Left ventricle myocardium inferior (tissue), 1 donor: ENCODE data around the gene UTP14A. TPM values are rescaled to one million over a fixed set of nuclear protein-coding genes. Genes with fewer than 3 reads are reported as not detected.

ENCODE experiments used
- DNase-seq: peaks from one replicate; pipeline ENCODE4 v3.0.0-alpha.2; 2020
- H3K27ac ChIP-seq: fragments of 200-600 bp; replicated peaks from 2 replicates; pipeline ENCODE4 v1.8.0; 2021
- H3K27me3 ChIP-seq: fragments of 200-600 bp; 2 replicates; pipeline ENCODE4 v1.8.0; 2021; ENCODE audit warnings: low read depth
- H3K36me3 ChIP-seq: fragments of 200-600 bp; 2 replicates; pipeline ENCODE4 v1.8.0; 2021
- H3K4me1 ChIP-seq: fragments of 200-600 bp; 2 replicates; pipeline ENCODE4 v1.8.0; 2021
- H3K4me3 ChIP-seq: fragments of 200-600 bp; 2 replicates; pipeline ENCODE4 v1.8.0; 2021; ENCODE audit warnings: mild to moderate bottlenecking, moderate library complexity
- H3K9me3 ChIP-seq: fragments of 200-600 bp; replicated peaks from 2 replicates; pipeline ENCODE4 v1.8.0; 2021
- intact Hi-C: fragments of 100-400 bp; cut with micrococcal nuclease; formaldehyde crosslinking; loops from one replicate; pipeline ENCODE4 v1.11.0; 2022
- total RNA-seq: library from RNA; stranded (reverse); fragmentation: NEBNext Ultra II Directional; extraction: Animal tissue kit (Norgen Biotek cat#: 25700); gene quantifications from one replicate; pipeline ENCODE4 v1.2.1, GENCODE V29; 2021
- TF ChIP-seq, protein P1 (sequence below): fragments of 200-600 bp; IDR thresholded peaks from 2 replicates; pipeline ENCODE4 v1.8.0; 2021; ENCODE audit warnings: antibody characterized with exemption, mild to moderate bottlenecking, borderline replicate concordance
- donor health status: DM: no; HTN: yes; CAD: no; lungs with severe emphysema.

UTP14A gene
- total RNA-seq, 1 donor from 2014 or later: 7.5 TPM

GRCh38 chrX:129931411-129932015, 25.5 kb downstream of the UTP14A start:
- Histone ChIP-seq H3K27ac (peak overlapping the region; percentile 96), H3K27me3 (no peaks in the 10 kb centered on the region), H3K4me3 (peak overlapping the region; percentile 71), H3K4me1 (no peaks in the 10 kb centered on the region), H3K9me3 (no peaks in the 10 kb centered on the region), H3K36me3 (peaks cover 11% of the 10 kb centered on the region)
- TF ChIP-seq, protein P1, sequence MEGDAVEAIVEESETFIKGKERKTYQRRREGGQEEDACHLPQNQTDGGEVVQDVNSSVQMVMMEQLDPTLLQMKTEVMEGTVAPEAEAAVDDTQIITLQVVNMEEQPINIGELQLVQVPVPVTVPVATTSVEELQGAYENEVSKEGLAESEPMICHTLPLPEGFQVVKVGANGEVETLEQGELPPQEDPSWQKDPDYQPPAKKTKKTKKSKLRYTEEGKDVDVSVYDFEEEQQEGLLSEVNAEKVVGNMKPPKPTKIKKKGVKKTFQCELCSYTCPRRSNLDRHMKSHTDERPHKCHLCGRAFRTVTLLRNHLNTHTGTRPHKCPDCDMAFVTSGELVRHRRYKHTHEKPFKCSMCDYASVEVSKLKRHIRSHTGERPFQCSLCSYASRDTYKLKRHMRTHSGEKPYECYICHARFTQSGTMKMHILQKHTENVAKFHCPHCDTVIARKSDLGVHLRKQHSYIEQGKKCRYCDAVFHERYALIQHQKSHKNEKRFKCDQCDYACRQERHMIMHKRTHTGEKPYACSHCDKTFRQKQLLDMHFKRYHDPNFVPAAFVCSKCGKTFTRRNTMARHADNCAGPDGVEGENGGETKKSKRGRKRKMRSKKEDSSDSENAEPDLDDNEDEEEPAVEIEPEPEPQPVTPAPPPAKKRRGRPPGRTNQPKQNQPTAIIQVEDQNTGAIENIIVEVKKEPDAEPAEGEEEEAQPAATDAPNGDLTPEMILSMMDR: no peak
- DNase-seq: peak; percentile 94
- intact Hi-C loops: no loop called here

DNA sequence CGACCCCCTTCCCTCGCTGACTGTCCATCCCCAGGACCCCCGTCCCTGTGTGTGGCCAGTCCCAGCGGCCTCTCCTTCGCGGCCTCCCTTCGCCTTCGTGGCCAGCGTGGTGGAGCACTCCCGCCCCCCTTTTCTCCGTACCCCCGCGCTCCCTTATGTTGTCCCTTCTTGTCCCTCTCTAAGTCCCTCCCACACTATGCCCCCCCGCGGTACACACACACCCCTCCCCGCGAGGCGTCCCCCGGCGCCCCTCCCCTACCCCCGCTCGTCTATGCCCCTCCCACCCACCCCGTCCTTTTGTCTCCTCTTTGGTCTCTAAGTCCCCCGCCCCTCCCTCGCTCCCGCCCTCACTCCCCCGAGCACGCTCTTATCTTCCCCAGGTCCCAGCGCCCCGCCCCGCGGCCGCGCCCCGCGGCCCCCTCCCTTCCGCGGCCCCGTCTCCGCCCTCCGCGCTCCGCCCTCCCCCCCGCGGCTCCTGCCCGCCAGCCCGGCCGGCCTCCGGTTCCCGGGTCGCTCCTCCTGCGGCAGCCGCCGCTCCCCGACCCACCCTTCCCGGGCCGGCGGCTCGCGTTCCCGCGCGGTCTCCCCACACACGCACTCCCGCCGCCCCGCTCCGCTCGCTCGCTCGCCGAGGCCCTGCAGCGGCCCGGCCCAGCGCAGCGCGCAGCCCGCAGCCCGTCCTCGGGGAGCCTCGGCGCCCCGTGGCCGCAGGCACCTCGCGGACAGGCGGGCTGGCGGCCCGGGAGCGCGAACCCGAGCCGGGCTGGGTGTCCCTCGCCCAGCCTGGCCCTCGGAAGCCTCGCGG, 26.3 kb downstream of the UTP14A start:
- peaks cover 4% of the 10 kb centered on the region for H3K36me3 ChIP-seq
- H3K4me1 ChIP-seq: no peaks in the 10 kb centered on the region
- H3K27me3 ChIP-seq: no peaks in the 10 kb centered on the region
- DNase-seq: peak; percentile 93
- TF ChIP-seq, protein P1: no peak
- H3K4me3 ChIP-seq: peak overlapping the region; percentile 71
- no peaks in the 10 kb centered on the region for H3K9me3 ChIP-seq
- intact Hi-C loops: no loop called here
- peak overlapping the region; percentile 96 for H3K27ac ChIP-seq

DNA sequence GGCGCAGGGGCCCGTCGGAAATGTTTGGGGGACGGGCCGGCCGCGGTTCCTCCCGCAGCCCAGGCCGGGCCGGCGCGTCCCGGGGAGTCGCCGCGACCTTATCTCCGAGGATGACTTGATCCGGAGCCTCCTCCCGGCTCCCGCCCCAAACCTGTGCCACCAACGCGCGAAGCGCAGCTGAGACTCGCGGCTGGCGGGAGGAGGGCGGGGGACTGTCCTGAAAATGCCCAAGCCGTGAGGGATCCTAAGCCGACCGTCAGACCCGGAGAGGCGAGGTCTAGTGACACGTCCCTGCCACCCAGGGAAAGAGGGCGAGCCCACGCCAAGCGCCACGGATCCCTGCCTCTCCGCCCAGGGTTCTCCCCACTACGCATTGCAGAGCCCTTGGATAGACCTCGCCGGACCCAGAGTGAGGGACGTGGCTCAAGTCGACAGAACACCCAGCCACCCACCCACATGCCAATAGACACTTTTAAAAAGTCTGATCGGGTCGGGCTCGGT, 26.9 kb downstream of the UTP14A start:
- H3K27me3 ChIP-seq: no peaks in the 10 kb centered on the region
- intact Hi-C loops: no loop called here
- no peaks in the 10 kb centered on the region for H3K9me3 ChIP-seq
- H3K27ac ChIP-seq: peak overlapping the region; percentile 96
- no peaks in the 10 kb centered on the region for H3K4me1 ChIP-seq
- H3K4me3 ChIP-seq: peak overlapping the region; percentile 71
- H3K36me3 ChIP-seq: no peaks in the 10 kb centered on the region
- TF ChIP-seq, protein P1: no peak
- DNase-seq: peak; percentile 24

GRCh38 chrX:129933700-129934099, 27.7 kb downstream of the UTP14A start:
- H3K9me3 ChIP-seq: no peaks in the 10 kb centered on the region
- TF ChIP-seq, protein P1: no peak
- no peaks in the 10 kb centered on the region for H3K36me3 ChIP-seq
- intact Hi-C loops: no loop called here
- no peak overlapping the region for H3K4me3 ChIP-seq
- H3K27ac ChIP-seq: no peak overlapping the region
- H3K4me1 ChIP-seq: no peaks in the 10 kb centered on the region
- DNase-seq: no peak
- H3K27me3 ChIP-seq: no peaks in the 10 kb centered on the region

DNA sequence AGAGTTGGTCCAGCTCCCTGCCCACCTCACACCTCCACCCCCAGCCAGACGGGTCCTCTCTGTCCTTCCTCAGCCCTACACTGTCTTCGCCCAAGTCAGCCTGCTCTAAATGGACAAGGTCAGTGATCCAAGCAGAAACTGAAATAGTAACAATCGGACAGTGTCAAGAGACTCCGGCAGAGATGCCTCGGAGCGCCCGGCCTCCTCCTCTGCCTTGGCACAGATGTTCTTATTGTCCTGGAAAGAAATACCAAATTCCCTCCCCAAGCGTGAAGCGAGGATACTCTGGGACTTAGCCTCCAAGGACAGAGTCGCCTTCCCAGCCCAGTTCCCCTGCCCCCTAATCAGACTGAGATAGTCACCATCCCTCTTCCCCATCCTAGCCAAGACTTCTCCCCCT, 28.5 kb downstream of the UTP14A start:
- Histone ChIP-seq H3K36me3 (no peaks in the 10 kb centered on the region), H3K4me1 (no peaks in the 10 kb centered on the region), H3K27ac (no peak overlapping the region), H3K9me3 (no peaks in the 10 kb centered on the region), H3K27me3 (no peaks in the 10 kb centered on the region), H3K4me3 (no peak overlapping the region)
- intact Hi-C loops: no loop called here
- no peak for DNase-seq
- TF ChIP-seq, protein P1: no peak
